ENCODE results near the gene TTC33.

DNA sequence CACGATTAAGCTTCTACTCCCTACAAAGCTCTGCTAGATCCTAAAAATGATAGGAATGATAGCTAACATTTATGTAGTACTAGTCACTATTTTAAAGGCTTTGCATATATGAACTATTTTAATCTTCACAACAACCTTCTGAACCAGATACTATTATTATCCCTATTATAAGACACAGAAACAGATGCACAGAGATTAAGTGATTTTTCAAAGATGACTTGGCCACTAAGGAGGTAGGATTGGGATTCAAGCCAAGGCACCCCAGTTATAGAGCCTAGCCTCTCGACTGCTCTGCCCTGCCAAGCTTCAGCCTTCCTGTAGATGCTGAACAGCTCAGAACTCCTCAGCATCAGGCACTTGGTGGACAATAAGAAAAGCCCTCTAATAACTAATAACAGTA, 277.0 kb downstream of the TTC33 start:
- TF ChIP-seq EZH2 (IDR thresholded peaks at IDR 0.05) (no peak), POLR2AphosphoS5 (IDR thresholded peaks at IDR 0.05; ENCODE audit: borderline replicate concordance, low read depth, low read length) (no peak)

Data from SK-N-MC (cell line).